Hepatocyte (in vitro differentiated cells): ENCODE results near the gene LSS.

Experiments used
- CTCF ChIP-seq: fragments of 200-600 bp; sonication (generic); IDR thresholded peaks from 2 replicates; pipeline ENCODE4 v1.5.1; 2016; ENCODE audit warnings: antibody characterized with exemption, mild to moderate bottlenecking; ENCODE audit not compliant: poor library complexity
- EZH2phosphoT487 ChIP-seq: fragments of 200-600 bp; sonication (generic); IDR thresholded peaks from one replicate; pipeline ENCODE4 v1.6.1; 2018; ENCODE audit warnings: antibody characterized with exemption, mild to moderate bottlenecking, low read depth, moderate library complexity; ENCODE audit not compliant: unreplicated experiment, severe bottlenecking

GRCh38 chr21:46208761-46209721 lies 19.5 kb downstream of the LSS start:
- TF ChIP-seq CTCF (no peak), EZH2phosphoT487 (no peak)
